ENCODE measurements around the gene PHOX2B.
"Not testable (repeated sequence)": the region's sequence is repeated elsewhere in the genome, so short reads cannot be mapped to it uniquely, and the experiment has no call there.

The PHOX2B gene

GRCh38 chr4:41713768-41714167 lies 34.8 kb downstream of the PHOX2B start:
- Histone ChIP-seq H3K36me3 (ENCODE audit: control insufficient read depth, insufficient read depth, low read length) (no peaks in the 10 kb centered on the region), H2BK15ac (replicated peaks; ENCODE audit: low read depth) (no peak overlapping the region), H2BK5ac (ENCODE audit: low read length) (no peak overlapping the region), H3K4me2 (ENCODE audit: low read length) (no peak overlapping the region), H2BK120ac (ENCODE audit: low read depth, low read length) (no peak overlapping the region), H3K79me2 (ENCODE audit: control insufficient read depth, insufficient read depth, low read length) (no peaks in the 10 kb centered on the region), H3K27ac (ENCODE audit: low read depth, low read length) (no peak overlapping the region), H3K4me3 (ENCODE audit: low read length) (no peak overlapping the region), H3K27me3 (ENCODE audit: insufficient read depth, low read length, poor library complexity) (no peaks in the 10 kb centered on the region), H4K5ac (ENCODE audit: low read length) (no peak overlapping the region), H3K4ac (ENCODE audit: low read depth, low read length) (no peak overlapping the region), H2AK5ac (ENCODE audit: low read length) (no peak overlapping the region), H3K9ac (ENCODE audit: low read length) (no peak overlapping the region), H3K56ac (ENCODE audit: low read length) (no peak overlapping the region), H3K4me1 (ENCODE audit: control insufficient read depth, low read depth, low read length) (no peaks in the 10 kb centered on the region), H4K8ac (ENCODE audit: low read depth, low read length) (no peak overlapping the region), H3K79me1 (ENCODE audit: low read length) (no peaks in the 10 kb centered on the region), H3K18ac (ENCODE audit: low read length) (no peak overlapping the region), H3K23ac (ENCODE audit: low read length) (no peak overlapping the region)
- WGBS (ENCODE audit: extremely low coverage, insufficient coverage, low lambda C conversion rate): no CpG with 5 or more reads among the region's 1 CpG
- no peak for DNase-seq

DNA sequence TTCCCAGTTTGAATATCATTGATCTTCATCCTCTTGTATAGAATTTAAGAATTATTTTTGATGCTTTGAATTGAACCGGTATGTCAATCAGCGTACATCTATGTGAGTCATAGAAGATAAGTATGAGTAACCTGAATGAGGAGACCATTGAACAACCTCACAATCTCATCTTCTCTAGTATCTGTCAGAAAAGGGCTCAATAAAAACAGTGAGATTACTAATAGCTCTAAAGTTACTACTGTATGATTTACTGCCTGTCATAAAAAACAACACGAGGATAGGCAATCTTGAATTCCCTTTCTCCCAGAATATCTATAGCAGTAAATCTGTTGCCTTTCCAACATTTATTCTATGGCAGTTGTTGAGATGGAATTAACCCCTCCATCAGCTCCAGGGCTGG lies 36.1 kb downstream of the PHOX2B start:
- no peak overlapping the region for H2AK5ac ChIP-seq (ENCODE audit: low read length)
- H4K5ac ChIP-seq (ENCODE audit: low read length): no peak overlapping the region
- H3K56ac ChIP-seq (ENCODE audit: low read length): no peak overlapping the region
- H2BK15ac ChIP-seq (replicated peaks; ENCODE audit: low read depth): no peak overlapping the region
- no peak overlapping the region for H3K27ac ChIP-seq (ENCODE audit: low read depth, low read length)
- no peak overlapping the region for H3K4me2 ChIP-seq (ENCODE audit: low read length)
- DNase-seq: no peak
- no peaks in the 10 kb centered on the region for H3K79me2 ChIP-seq (ENCODE audit: control insufficient read depth, insufficient read depth, low read length)
- H3K27me3 ChIP-seq (ENCODE audit: insufficient read depth, low read length, poor library complexity): no peaks in the 10 kb centered on the region
- no peak overlapping the region for H3K4ac ChIP-seq (ENCODE audit: low read depth, low read length)
- no peak overlapping the region for H3K18ac ChIP-seq (ENCODE audit: low read length)
- H2BK120ac ChIP-seq (ENCODE audit: low read depth, low read length): no peak overlapping the region
- H3K36me3 ChIP-seq (ENCODE audit: control insufficient read depth, insufficient read depth, low read length): no peaks in the 10 kb centered on the region
- no peak overlapping the region for H3K4me3 ChIP-seq (ENCODE audit: low read length)
- H3K79me1 ChIP-seq (ENCODE audit: low read length): no peaks in the 10 kb centered on the region
- no peak overlapping the region for H3K23ac ChIP-seq (ENCODE audit: low read length)
- no peak overlapping the region for H3K9ac ChIP-seq (ENCODE audit: low read length)
- no CpG with 5 or more reads among the region's 3 CpGs for WGBS (ENCODE audit: extremely low coverage, insufficient coverage, low lambda C conversion rate)
- no peak overlapping the region for H2BK5ac ChIP-seq (ENCODE audit: low read length)
- H3K4me1 ChIP-seq (ENCODE audit: control insufficient read depth, low read depth, low read length): no peaks in the 10 kb centered on the region
- H4K8ac ChIP-seq (ENCODE audit: low read depth, low read length): no peak overlapping the region

GRCh38 chr4:41711654-41712053 lies 36.9 kb downstream of the PHOX2B start:
- not testable (repeated sequence) for H4K5ac ChIP-seq (ENCODE audit: low read length); H3K18ac ChIP-seq (ENCODE audit: low read length); H2BK5ac ChIP-seq (ENCODE audit: low read length); H2BK15ac ChIP-seq (replicated peaks; ENCODE audit: low read depth); H3K4me2 ChIP-seq (ENCODE audit: low read length); H3K27me3 ChIP-seq (ENCODE audit: insufficient read depth, low read length, poor library complexity); H3K79me2 ChIP-seq (ENCODE audit: control insufficient read depth, insufficient read depth, low read length); H2AK5ac ChIP-seq (ENCODE audit: low read length); DNase-seq; H3K56ac ChIP-seq (ENCODE audit: low read length); H3K27ac ChIP-seq (ENCODE audit: low read depth, low read length); H3K4me1 ChIP-seq (ENCODE audit: control insufficient read depth, low read depth, low read length); H3K36me3 ChIP-seq (ENCODE audit: control insufficient read depth, insufficient read depth, low read length); H3K23ac ChIP-seq (ENCODE audit: low read length); H3K4me3 ChIP-seq (ENCODE audit: low read length); H3K79me1 ChIP-seq (ENCODE audit: low read length); H3K4ac ChIP-seq (ENCODE audit: low read depth, low read length); H3K9ac ChIP-seq (ENCODE audit: low read length); H4K8ac ChIP-seq (ENCODE audit: low read depth, low read length); H2BK120ac ChIP-seq (ENCODE audit: low read depth, low read length)
- no CpG with 5 or more reads among the region's 2 CpGs for WGBS (ENCODE audit: extremely low coverage, insufficient coverage, low lambda C conversion rate)

DNA sequence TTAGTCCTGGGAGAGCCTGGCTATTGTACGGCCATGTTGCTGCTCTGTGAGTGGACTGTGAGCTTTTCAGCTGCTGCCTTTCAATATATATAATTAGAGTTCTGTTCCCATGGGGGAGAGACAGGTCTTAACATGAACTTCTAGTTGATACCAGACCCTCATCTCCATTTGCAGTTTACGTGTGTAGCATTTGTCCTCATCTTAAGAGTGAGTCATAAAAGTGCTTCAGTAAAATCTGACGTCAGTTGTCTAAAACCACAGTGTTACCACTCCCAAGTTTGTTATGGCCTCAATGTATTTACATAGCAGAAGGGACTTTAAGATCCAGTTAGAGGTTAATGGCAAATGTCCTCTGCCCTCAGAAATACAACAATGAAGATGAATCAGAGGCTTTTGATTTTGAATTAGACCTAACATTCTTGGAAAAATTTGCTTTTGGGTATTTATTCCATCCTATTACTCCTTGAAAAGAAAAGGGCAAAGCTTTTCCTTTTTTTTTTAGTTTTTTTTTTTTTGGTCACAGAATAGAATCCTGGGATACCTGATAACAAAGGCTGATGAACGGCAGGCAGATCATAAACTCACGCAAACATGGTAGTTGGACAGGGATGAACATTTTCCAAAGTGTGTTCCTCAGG lies 38.6 kb downstream of the PHOX2B start:
- H2BK120ac ChIP-seq (ENCODE audit: low read depth, low read length): no peak overlapping the region
- WGBS (ENCODE audit: extremely low coverage, insufficient coverage, low lambda C conversion rate): no CpG with 5 or more reads among the region's 5 CpGs

GRCh38 chr4:41703785-41704184 lies 44.7 kb downstream of the PHOX2B start:
- no peaks in the 10 kb centered on the region for H3K36me3 ChIP-seq (ENCODE audit: control insufficient read depth, insufficient read depth, low read length)
- no peak overlapping the region for H3K9ac ChIP-seq (ENCODE audit: low read length)
- no peaks in the 10 kb centered on the region for H3K27me3 ChIP-seq (ENCODE audit: insufficient read depth, low read length, poor library complexity)
- H4K8ac ChIP-seq (ENCODE audit: low read depth, low read length): no peak overlapping the region
- no peak for DNase-seq
- no CpG with 5 or more reads among the region's 3 CpGs for WGBS (ENCODE audit: extremely low coverage, insufficient coverage, low lambda C conversion rate)
- no peak overlapping the region for H3K27ac ChIP-seq (ENCODE audit: low read depth, low read length)
- H2BK5ac ChIP-seq (ENCODE audit: low read length): no peak overlapping the region
- H3K18ac ChIP-seq (ENCODE audit: low read length): no peak overlapping the region
- no peak overlapping the region for H2BK120ac ChIP-seq (ENCODE audit: low read depth, low read length)
- H4K5ac ChIP-seq (ENCODE audit: low read length): no peak overlapping the region
- H2AK5ac ChIP-seq (ENCODE audit: low read length): no peak overlapping the region
- no peak overlapping the region for H3K56ac ChIP-seq (ENCODE audit: low read length)
- H3K4me3 ChIP-seq (ENCODE audit: low read length): no peak overlapping the region
- no peak overlapping the region for H3K4ac ChIP-seq (ENCODE audit: low read depth, low read length)
- H2BK15ac ChIP-seq (replicated peaks; ENCODE audit: low read depth): no peak overlapping the region
- H3K23ac ChIP-seq (ENCODE audit: low read length): no peak overlapping the region
- no peaks in the 10 kb centered on the region for H3K79me1 ChIP-seq (ENCODE audit: low read length)
- H3K4me1 ChIP-seq (ENCODE audit: control insufficient read depth, low read depth, low read length): no peaks in the 10 kb centered on the region
- no peaks in the 10 kb centered on the region for H3K79me2 ChIP-seq (ENCODE audit: control insufficient read depth, insufficient read depth, low read length)
- H3K4me2 ChIP-seq (ENCODE audit: low read length): no peak overlapping the region

More for the DNA sequence above, 38.6 kb downstream of the PHOX2B start:
- no peak for DNase-seq
- no peaks in the 10 kb centered on the region for H3K79me2 ChIP-seq (ENCODE audit: control insufficient read depth, insufficient read depth, low read length)
- H4K5ac ChIP-seq (ENCODE audit: low read length): no peak overlapping the region
- no peak overlapping the region for H3K4me3 ChIP-seq (ENCODE audit: low read length)
- H3K36me3 ChIP-seq (ENCODE audit: control insufficient read depth, insufficient read depth, low read length): no peaks in the 10 kb centered on the region
- H3K56ac ChIP-seq (ENCODE audit: low read length): no peak overlapping the region
- no peaks in the 10 kb centered on the region for H3K27me3 ChIP-seq (ENCODE audit: insufficient read depth, low read length, poor library complexity)
- H2BK15ac ChIP-seq (replicated peaks; ENCODE audit: low read depth): no peak overlapping the region
- H3K79me1 ChIP-seq (ENCODE audit: low read length): no peaks in the 10 kb centered on the region
- no peak overlapping the region for H3K23ac ChIP-seq (ENCODE audit: low read length)
- H4K8ac ChIP-seq (ENCODE audit: low read depth, low read length): no peak overlapping the region
- H2BK5ac ChIP-seq (ENCODE audit: low read length): no peak overlapping the region
- no peak overlapping the region for H3K9ac ChIP-seq (ENCODE audit: low read length)
- H2AK5ac ChIP-seq (ENCODE audit: low read length): no peak overlapping the region
- H3K4me1 ChIP-seq (ENCODE audit: control insufficient read depth, low read depth, low read length): no peaks in the 10 kb centered on the region
- H3K4me2 ChIP-seq (ENCODE audit: low read length): no peak overlapping the region
- no peak overlapping the region for H3K4ac ChIP-seq (ENCODE audit: low read depth, low read length)
- H3K18ac ChIP-seq (ENCODE audit: low read length): no peak overlapping the region
- no peak overlapping the region for H3K27ac ChIP-seq (ENCODE audit: low read depth, low read length)

DNA sequence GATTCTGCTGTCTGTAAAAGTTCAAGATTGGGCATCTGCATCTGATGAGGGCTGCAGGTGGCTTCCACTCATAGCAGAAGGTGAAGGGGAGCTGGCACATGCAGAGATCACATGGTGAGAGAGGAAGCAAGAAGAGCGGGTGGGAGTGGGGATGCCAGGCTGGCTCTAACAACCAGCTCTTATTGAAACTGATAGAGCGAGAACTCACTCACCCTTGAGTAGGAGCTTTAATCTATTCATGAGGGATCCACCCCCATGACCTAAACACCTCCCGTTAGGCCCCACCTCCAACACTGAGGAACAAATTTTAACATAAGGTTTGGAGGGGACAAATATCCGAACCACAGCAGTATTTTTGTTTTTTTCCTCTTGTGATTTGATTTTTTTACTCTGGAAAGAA lies 45.8 kb downstream of the PHOX2B start:
- H3K23ac ChIP-seq (ENCODE audit: low read length): no peak overlapping the region
- no peaks in the 10 kb centered on the region for H3K27me3 ChIP-seq (ENCODE audit: insufficient read depth, low read length, poor library complexity)
- no peak overlapping the region for H3K4me3 ChIP-seq (ENCODE audit: low read length)
- no peak overlapping the region for H2BK5ac ChIP-seq (ENCODE audit: low read length)
- H3K4ac ChIP-seq (ENCODE audit: low read depth, low read length): no peak overlapping the region
- no peak for DNase-seq
- no peak overlapping the region for H2BK15ac ChIP-seq (replicated peaks; ENCODE audit: low read depth)
- H3K4me2 ChIP-seq (ENCODE audit: low read length): no peak overlapping the region
- no peaks in the 10 kb centered on the region for H3K4me1 ChIP-seq (ENCODE audit: control insufficient read depth, low read depth, low read length)
- no peak overlapping the region for H3K56ac ChIP-seq (ENCODE audit: low read length)
- H3K27ac ChIP-seq (ENCODE audit: low read depth, low read length): no peak overlapping the region
- no peak overlapping the region for H4K5ac ChIP-seq (ENCODE audit: low read length)
- no peak overlapping the region for H2AK5ac ChIP-seq (ENCODE audit: low read length)
- H3K9ac ChIP-seq (ENCODE audit: low read length): no peak overlapping the region
- no peaks in the 10 kb centered on the region for H3K36me3 ChIP-seq (ENCODE audit: control insufficient read depth, insufficient read depth, low read length)
- no peaks in the 10 kb centered on the region for H3K79me1 ChIP-seq (ENCODE audit: low read length)
- no peak overlapping the region for H3K18ac ChIP-seq (ENCODE audit: low read length)
- H4K8ac ChIP-seq (ENCODE audit: low read depth, low read length): no peak overlapping the region
- H2BK120ac ChIP-seq (ENCODE audit: low read depth, low read length): no peak overlapping the region
- WGBS (ENCODE audit: extremely low coverage, insufficient coverage, low lambda C conversion rate): no CpG with 5 or more reads among the region's 4 CpGs
- no peaks in the 10 kb centered on the region for H3K79me2 ChIP-seq (ENCODE audit: control insufficient read depth, insufficient read depth, low read length)

All from mesendoderm (in vitro differentiated cells).